GM11168 (cell line): ENCODE results near the gene THAP4.

Experiments
- in situ Hi-C: fragments of 300-500 bp; cut with MboI; formaldehyde crosslinking; loops from one replicate; pipeline ENCODE4 v1.12.0; 2022; ENCODE audit warnings: low sequenced_read_pairs; ENCODE audit not compliant: unreplicated experiment

Gene THAP4

DNA sequence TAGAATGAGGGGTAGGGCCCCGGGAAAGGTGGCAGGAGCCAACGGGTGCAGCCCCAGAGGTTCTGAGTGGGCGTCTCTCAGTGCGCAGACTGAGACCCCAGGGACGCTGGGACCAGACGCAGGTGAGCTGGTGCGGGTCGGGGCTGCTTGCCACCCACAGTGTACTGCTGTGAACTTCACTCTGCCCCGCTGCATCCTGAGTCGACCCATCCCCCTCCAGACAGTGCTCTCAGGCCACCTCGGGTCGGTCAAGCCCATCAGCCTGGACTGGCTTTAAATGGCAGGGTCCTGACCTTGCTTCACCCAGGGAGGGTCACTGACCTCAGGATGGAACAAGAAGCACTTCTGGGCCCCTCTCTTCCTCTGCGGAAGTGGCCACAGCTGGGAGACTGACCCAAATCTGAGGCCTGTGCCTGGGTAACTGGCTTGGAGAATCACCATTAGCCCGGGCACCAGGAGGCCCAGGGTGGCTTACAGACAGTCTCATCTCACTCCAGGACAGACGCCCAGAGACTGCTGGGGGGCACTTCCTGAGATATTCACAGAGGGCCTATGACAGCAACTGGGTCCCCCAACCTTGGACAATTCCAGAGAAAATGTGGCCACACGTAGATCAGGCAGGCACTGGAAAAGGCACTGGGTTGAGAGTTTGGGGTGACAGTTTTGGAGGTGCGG, 102.1 kb downstream of the THAP4 start:
- in situ Hi-C loops = no loop called here
